K562 (cell line): Measurements from ENCODE around the gene STMN3. TPM values are rescaled to one million over a fixed set of nuclear protein-coding genes. Genes with fewer than 3 reads are reported as not detected.
A peak's percentile ranks its signal among the peaks of the same experiment; 100 is the strongest.

Source experiments
- ATAC-seq: fragments of 200-7000 bp; cut with Tn5 transposase; 3 replicates; pipeline ENCODE4 v1.9.1; 2020; ENCODE audit warnings: moderate library complexity
- BruUV-seq: library from RNA; stranded (reverse); fragments of 400-500 nt; replicated peaks from 2 replicates; lab custom pipeline; 2021; lab: Mats Ljungman, UMichigan
- CTCF ChIA-PET: fragments of 300-600 bp; formaldehyde crosslinking; extraction: SDS; loops from one replicate; lab custom pipeline; 2021; ENCODE audit warnings: low intra/inter-chr PET ratio; lab: Yijun Ruan, JAX
- POLR2A ChIA-PET: fragments of 300-600, 350-650 bp; sonication (Branson Sonifier 250); formaldehyde crosslinking; extraction: SDS; loops from one replicate; lab custom pipeline; 2021; ENCODE audit warnings: antibody characterized with exemption, inconsistent platforms; lab: Yijun Ruan, JAX
- DNase-seq, 4 experiments: peaks; one replicate each; pipeline versions ENCODE4 v3.0.0 to v3.0.0-alpha.2; 2011 to 2018; ENCODE audit warnings: low spot score in 3 of 4, mixed read lengths in 3 of 4; ENCODE audit errors: extremely low read depth in 1 of 4
- FAIRE-seq: peaks from 2 replicates; lab custom pipeline; 2011; peaks lifted over from hg19 to GRCh38; lab: Jason Lieb, UNC
- H2AFZ ChIP-seq: 2 replicates; pipeline ENCODE4 v1.6.0; 2011; ENCODE audit warnings: low read depth, low read length, control low read depth, inconsistent platforms
- H3K27ac ChIP-seq: fragments of 200-600 bp; 3 replicates; pipeline ENCODE4 v1.8.0; 2011; ENCODE audit warnings: low read depth, mild to moderate bottlenecking, control low read depth, inconsistent platforms, low read length, moderate library complexity, mixed read lengths; ENCODE audit errors: extremely low read depth
- H3K27me3 ChIP-seq, 2 experiments: fragments of 300-600 bp in 1 of 2; 2 replicates in 1 of 2; 3 replicates in 1 of 2; pipeline versions ENCODE4 v1.6.0 to v1.8.0; 2011; ENCODE audit warnings: inconsistent platforms in 2 of 2, low read length in 2 of 2, mild to moderate bottlenecking in 1 of 2, mixed read lengths in 1 of 2, moderate library complexity in 1 of 2; ENCODE audit not compliant: control insufficient read depth in 2 of 2, insufficient read depth in 2 of 2
- H3K36me3 ChIP-seq: fragments of 300-600 bp; 3 replicates; pipeline ENCODE4 v1.8.0; 2011; ENCODE audit warnings: mild to moderate bottlenecking, low read length, inconsistent platforms; ENCODE audit not compliant: control insufficient read depth, insufficient read depth
- H3K4me1 ChIP-seq, 2 experiments: fragments of 200-600 bp in 1 of 2; replicated peaks in 1 of 2; 2 replicates in 1 of 2; 3 replicates in 1 of 2; pipeline versions ENCODE4 v1.5.1 to v1.8.0; 2011; ENCODE audit warnings: inconsistent platforms in 2 of 2, low read length in 2 of 2, mild to moderate bottlenecking in 1 of 2, mixed read lengths in 1 of 2, moderate library complexity in 1 of 2; ENCODE audit not compliant: control insufficient read depth in 2 of 2, insufficient read depth in 2 of 2
- H3K4me2 ChIP-seq: 2 replicates; pipeline ENCODE4 v1.6.1; 2011; ENCODE audit warnings: low read length, control low read depth, inconsistent platforms, mixed read lengths; ENCODE audit not compliant: insufficient read depth
- H3K4me3 ChIP-seq: fragments of 200-600 bp; sonication (generic), shearing (Covaris generic); 2 replicates; pipeline ENCODE4 v1.5.1; 2016; ENCODE audit warnings: control low read depth, inconsistent platforms
- H3K79me2 ChIP-seq: fragments of 200-600 bp; 3 replicates; pipeline ENCODE4 v1.8.0; 2011; ENCODE audit warnings: low read length, inconsistent platforms; ENCODE audit not compliant: control insufficient read depth, insufficient read depth
- H3K9ac ChIP-seq, 2 experiments: 2 replicates each; pipeline versions ENCODE4 v1.6.0 to v1.6.1; 2011; ENCODE audit warnings: low read depth in 2 of 2, low read length in 2 of 2, control low read depth in 1 of 2, inconsistent platforms in 1 of 2, mild to moderate bottlenecking in 1 of 2, mixed read lengths in 1 of 2; ENCODE audit not compliant: insufficient read depth in 1 of 2
- H3K9me1 ChIP-seq: one replicate; pipeline ENCODE4 v1.6.0; 2011; ENCODE audit warnings: inconsistent platforms, mild to moderate bottlenecking, low read length, moderate library complexity; ENCODE audit not compliant: control insufficient read depth, insufficient read depth
- H3K9me3 ChIP-seq: replicated peaks from 2 replicates; pipeline ENCODE4 v1.5.1; 2011; ENCODE audit warnings: low read depth, low read length, inconsistent platforms; ENCODE audit not compliant: control insufficient read depth, insufficient read depth
- H4K20me1 ChIP-seq: replicated peaks from 2 replicates; pipeline ENCODE4 v1.6.1; 2011; ENCODE audit warnings: low read length, inconsistent platforms, mixed read lengths; ENCODE audit not compliant: control insufficient read depth, insufficient read depth
- BRCA1 ChIP-seq, 2 experiments: fragments of 450-650 bp in 1 of 2; sonication (generic) in 1 of 2; formaldehyde crosslinking in 1 of 2; IDR thresholded peaks; 2 replicates each; pipeline versions ENCODE4 v1.5.0 to v1.6.1; 2017 to 2020; ENCODE audit warnings: mild to moderate bottlenecking in 1 of 2, missing genetic modification reagents in 1 of 2
- FOXA3 ChIP-seq, 2 experiments: fragments of 450-650 bp in 1 of 2; sonication (generic) in 1 of 2; formaldehyde crosslinking; IDR thresholded peaks in 1 of 2; conservative IDR thresholded peaks in 1 of 2; 2 replicates each; pipeline versions ENCODE4 v1.4.0 to v1.8.0; 2020 to 2022; ENCODE audit warnings: mild to moderate bottlenecking in 2 of 2, missing genetic modification reagents in 1 of 2
- FOXJ3 ChIP-seq: sonication (generic); formaldehyde crosslinking; IDR thresholded peaks from 2 replicates; pipeline ENCODE4 v1.4.0; 2020; ENCODE audit warnings: mild to moderate bottlenecking, missing genetic modification reagents
- GABPB1 ChIP-seq: sonication (generic); formaldehyde crosslinking; IDR thresholded peaks from 2 replicates; pipeline ENCODE4 v1.8.0; 2022; ENCODE audit warnings: mild to moderate bottlenecking, missing genetic modification reagents
- KAT7 ChIP-seq: sonication (generic); formaldehyde crosslinking; IDR thresholded peaks from 2 replicates; pipeline ENCODE4 v1.8.0; 2022; ENCODE audit warnings: missing genetic modification reagents, mild to moderate bottlenecking, borderline replicate concordance
- MAX ChIP-seq: sonication (generic); formaldehyde crosslinking; IDR thresholded peaks from 2 replicates; pipeline ENCODE4 v1.9.0; 2022; ENCODE audit warnings: mild to moderate bottlenecking, missing genetic modification reagents
- POLR2AphosphoS5 ChIP-seq: IDR thresholded peaks from 2 replicates; pipeline ENCODE4 v1.6.1; 2011; ENCODE audit warnings: mild to moderate bottlenecking, low read depth, low read length, moderate library complexity; ENCODE audit not compliant: control insufficient read depth, insufficient read depth
- SMAD4 ChIP-seq: fragments of 250-450 bp; sonication (Bioruptor Pico); conservative IDR thresholded peaks from 2 replicates; pipeline ENCODE4 v1.8.0; 2021; ENCODE audit warnings: inconsistent platforms, mild to moderate bottlenecking, moderate library complexity
- SMARCA4 ChIP-seq: fragments of 450-650 bp; IDR thresholded peaks from 2 replicates; pipeline ENCODE4 v1.6.1; 2016
- SP1 ChIP-seq: sonication (generic); formaldehyde crosslinking; IDR thresholded peaks from 2 replicates; pipeline ENCODE4 v1.8.1; 2022; ENCODE audit warnings: mild to moderate bottlenecking, missing genetic modification reagents
- TEAD1 ChIP-seq, 2 experiments: fragments of 450-650 bp in 1 of 2; sonication (generic) in 1 of 2; formaldehyde crosslinking; IDR thresholded peaks; 2 replicates each; pipeline versions ENCODE4 v1.4.0 to v1.8.0; 2020 to 2022; ENCODE audit warnings: mild to moderate bottlenecking in 2 of 2, missing genetic modification reagents in 1 of 2
- USF1 ChIP-seq: sonication (generic); formaldehyde crosslinking; IDR thresholded peaks from 2 replicates; pipeline ENCODE4 v1.9.0; 2022; ENCODE audit warnings: mild to moderate bottlenecking, missing genetic modification reagents
- ZNF395 ChIP-seq: fragments of 200-800 bp; sonication (Bioruptor generic); IDR thresholded peaks from 2 replicates; pipeline ENCODE4 v1.6.1; 2017; ENCODE audit warnings: missing genetic modification characterization, missing compliant biosample characterization
- WGBS: fragments of 100-300 bp; shearing (Covaris generic); methylation state at CpG from one replicate; pipeline ENCODE4 v1.1.6; 2016; ENCODE audit warnings: low coverage, mixed read lengths; ENCODE audit not compliant: insufficient coverage; ENCODE audit errors: missing lambda C conversion rate; 5-methylcytosine and 5-hydroxymethylcytosine counted together
- in situ Hi-C: fragments of 300-500 bp; cut with MboI; formaldehyde crosslinking; loops from 4 replicates; pipeline ENCODE4 v1.15.0; 2018; ENCODE audit warnings: inconsistent platforms, mixed read lengths
- intact Hi-C: fragments of 100-400 bp; cut with micrococcal nuclease; formaldehyde crosslinking; loops from 2 replicates; pipeline ENCODE4 v1.14.2; 2022
- polyA plus RNA-seq, 8 experiments: library from polyadenylated mRNA; depleted of rRNA in 4 of 8; stranded (reverse) in 5 of 8; unstranded in 3 of 8; fragments of >200 nt; fragmentation: Nextera tagmentation in 2 of 8; fragmentation: Illumina TruSeq in 1 of 8; extraction: Ambion mirVana in 2 of 8; extraction: Trizol in 1 of 8; gene quantifications; 2 replicates each; pipeline versions ENCODE4 v1.2.1 to v1.2.3, GENCODE V29; 2011 to 2014; ENCODE audit warnings: inconsistent platforms in 1 of 8, missing spikeins in 1 of 8
- total RNA-seq, 7 experiments: library from RNA; depleted of rRNA in 6 of 7; stranded (reverse); fragments of >200 nt in 6 of 7; fragmentation: Illumina TruSeq in 2 of 7; extraction: Trizol in 2 of 7; gene quantifications; 2 replicates each; pipeline versions ENCODE4 v1.2.1 to v1.2.3, GENCODE V29; 2011 to 2021; ENCODE audit warnings: low replicate concordance in 1 of 7
- TF ChIP-seq, protein P1 (sequence below): sonication (generic); formaldehyde crosslinking; IDR thresholded peaks from 2 replicates; pipeline ENCODE4 v1.8.0; 2022; ENCODE audit warnings: mild to moderate bottlenecking, missing genetic modification reagents
- TF ChIP-seq, protein P2 (sequence below): sonication (generic); formaldehyde crosslinking; IDR thresholded peaks from 2 replicates; pipeline ENCODE4 v1.8.1; 2023; ENCODE audit warnings: mild to moderate bottlenecking, missing genetic modification reagents

Gene STMN3
- total and polyA plus RNA-seq, 9 of the 15 experiments (the other 6 are each of a cell fraction or from before 2014, with no cell fraction given) = 0.70 to 65.6 (median 29.4) TPM

DNA sequence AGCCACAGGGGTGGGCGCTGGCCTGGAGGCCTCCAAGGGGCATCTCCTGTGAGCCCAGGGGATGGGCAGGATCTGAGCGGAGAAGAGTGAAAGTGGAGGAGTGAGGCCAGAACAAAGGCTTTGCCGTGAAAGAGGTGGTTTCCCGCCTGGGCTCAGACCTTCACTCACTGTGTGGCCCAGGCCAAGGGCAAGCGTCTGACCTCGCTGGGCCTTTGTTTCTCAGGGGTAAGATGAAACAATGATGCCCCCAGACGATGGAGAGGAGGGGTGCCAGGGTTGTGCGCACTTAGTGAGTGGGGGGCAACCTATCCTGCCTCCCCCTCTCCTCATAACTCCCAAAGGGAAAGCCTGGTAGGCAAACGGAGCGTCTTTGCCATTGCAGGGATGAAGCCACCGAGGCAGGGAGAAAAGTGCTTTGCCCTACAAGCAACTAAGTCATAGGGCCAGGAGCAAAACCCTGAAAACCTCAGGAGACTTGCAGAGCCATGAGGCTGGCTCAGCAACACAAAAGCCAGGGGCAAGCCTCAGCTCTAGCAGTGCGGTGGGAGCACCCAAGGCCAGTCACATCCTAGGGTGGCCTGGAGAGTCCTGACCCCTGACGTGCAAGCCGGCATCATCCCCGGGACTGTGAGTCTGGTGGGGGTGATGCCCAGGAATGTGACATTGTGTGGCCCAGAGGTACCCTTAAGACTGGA is 897 bp upstream of the STMN3 start:
- POLR2A ChIA-PET = interaction anchor here (0.6 to 0.7 kb wide), 2 partner anchors 15 to 225 kb away, joined by 3 read pairs; no protein-coding TSS in a partner anchor
- H3K9me1 ChIP-seq = no peaks in the 10 kb centered on the region
- FAIRE-seq = no peak
- peak overlapping the region; percentile 79 for H3K4me2 ChIP-seq
- no peak for ATAC-seq
- H3K79me2 ChIP-seq = peaks cover 41% of the 10 kb centered on the region
- H3K4me1 ChIP-seq = peaks cover 25 to 76% of the 10 kb centered on the region in 2 experiments
- 0 out of 3 replicates have a peak, but pooled peaks cover under 1% of the 10 kb centered on the region for H3K36me3 ChIP-seq
- in situ Hi-C loops (no loop called here), intact Hi-C loops (loop anchor here (10.0 kb wide), 1 partner anchor 119 kb away; the partner anchor contains the start of gene PTK6)
- H3K9me3 ChIP-seq = no peaks in the 10 kb centered on the region
- H3K27ac ChIP-seq = peak overlapping the region; percentile 75
- no peaks in the 10 kb centered on the region; the same call in 1 of the 2 replicates for H4K20me1 ChIP-seq
- BruUV-seq = no TSS peak
- H3K9ac ChIP-seq = peak overlapping the region; percentile 57 to 92
- H3K4me3 ChIP-seq = peak overlapping the region; percentile 68
- CTCF ChIA-PET = no interaction called here
- peak overlapping the region; percentile 97 for H2AFZ ChIP-seq
- WGBS = 43% methylated on average over 13 of the region's 15 CpGs
- DNase-seq = no peak
- H3K27me3 ChIP-seq = no peaks in the 10 kb centered on the region
- 0 out of 2 replicates have a peak, but pooled peaks have one; percentile 19 for TF ChIP-seq USF1 (CRISPR knock-in tag)
- TF ChIP-seq, protein P1, sequence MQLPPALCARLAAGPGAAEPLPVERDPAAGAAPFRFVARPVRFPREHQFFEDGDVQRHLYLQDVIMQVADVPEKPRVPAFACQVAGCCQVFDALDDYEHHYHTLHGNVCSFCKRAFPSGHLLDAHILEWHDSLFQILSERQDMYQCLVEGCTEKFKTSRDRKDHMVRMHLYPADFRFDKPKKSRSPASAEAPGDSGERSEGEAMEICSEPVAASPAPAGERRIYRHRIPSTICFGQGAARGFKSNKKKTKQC (CRISPR knock-in tag) = 0 out of 2 replicates have a peak, but pooled peaks have one; percentile 58
- TF ChIP-seq SMAD4 (CRISPR knock-in tag) = 0 out of 2 replicates have a peak, but pooled peaks have one; percentile 22
- TF ChIP-seq FOXJ3 (CRISPR knock-in tag) = no peak
- TF ChIP-seq, protein P2, sequence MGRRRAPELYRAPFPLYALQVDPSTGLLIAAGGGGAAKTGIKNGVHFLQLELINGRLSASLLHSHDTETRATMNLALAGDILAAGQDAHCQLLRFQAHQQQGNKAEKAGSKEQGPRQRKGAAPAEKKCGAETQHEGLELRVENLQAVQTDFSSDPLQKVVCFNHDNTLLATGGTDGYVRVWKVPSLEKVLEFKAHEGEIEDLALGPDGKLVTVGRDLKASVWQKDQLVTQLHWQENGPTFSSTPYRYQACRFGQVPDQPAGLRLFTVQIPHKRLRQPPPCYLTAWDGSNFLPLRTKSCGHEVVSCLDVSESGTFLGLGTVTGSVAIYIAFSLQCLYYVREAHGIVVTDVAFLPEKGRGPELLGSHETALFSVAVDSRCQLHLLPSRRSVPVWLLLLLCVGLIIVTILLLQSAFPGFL (CRISPR knock-in tag) = 0 out of 2 replicates have a peak, but pooled peaks have one; percentile 74
- 0 out of 2 replicates have a peak, but pooled peaks have one; percentile 43 for TF ChIP-seq ZNF395 (CRISPR knock-in tag)
- TF ChIP-seq FOXA3 (CRISPR knock-in tag; conservative IDR thresholded peaks at IDR 0.05 in 1 of 2, IDR thresholded peaks at IDR 0.05 in 1 of 2) = 0 out of 4 replicates have a peak, but pooled peaks of 1 of the 2 experiments have one; percentile 47
- no peak for TF ChIP-seq BRCA1 (IDR thresholded peaks at IDR 0.05)
- TF ChIP-seq BRCA1 (CRISPR knock-in tag; IDR thresholded peaks at IDR 0.05) = peak; percentile 55; the same call in 1 of the 2 replicates
- TF ChIP-seq SP1 = 0 out of 2 replicates have a peak, but pooled peaks have one; percentile 3
- TF ChIP-seq KAT7 (CRISPR knock-in tag) = 0 out of 2 replicates have a peak, but pooled peaks have one; percentile 13
- peak; percentile 41; the same call in 1 of the 2 replicates for TF ChIP-seq MAX (CRISPR knock-in tag)
- TF ChIP-seq TEAD1 (CRISPR knock-in tag; IDR thresholded peaks at IDR 0.05) = 0 out of 4 replicates have a peak, but pooled peaks of 1 of the 2 experiments have one; percentile 37
- no peak for TF ChIP-seq POLR2AphosphoS5
- TF ChIP-seq GABPB1 (CRISPR knock-in tag) = 0 out of 2 replicates have a peak, but pooled peaks have one; percentile 8
- TF ChIP-seq SMARCA4 = no peak
